SK-N-SH treated with all-trans-retinoic acid at 6 μM for 48 hours (cell line): ENCODE data around the gene COX4I2.

Experiments
- BACH2 ChIP-seq: fragments of 250-450 bp; sonication (Bioruptor Pico); IDR thresholded peaks from 2 replicates; pipeline ENCODE4 v1.9.0; 2021; ENCODE audit warnings: mild to moderate bottlenecking, borderline replicate concordance
- CSDC2 ChIP-seq: fragments of 250-450 bp; sonication (Bioruptor Pico); IDR thresholded peaks from 2 replicates; pipeline ENCODE4 v1.5.0; 2020; ENCODE audit warnings: mild to moderate bottlenecking, moderate library complexity
- RARB ChIP-seq: fragments of 250-450 bp; sonication (Bioruptor Pico); IDR thresholded peaks from 2 replicates; pipeline ENCODE4 v1.8.0; 2021; ENCODE audit warnings: mild to moderate bottlenecking, moderate library complexity
- TOX ChIP-seq: fragments of 250-450 bp; sonication (Bioruptor Pico); IDR thresholded peaks from 2 replicates; pipeline ENCODE4 v1.8.0; 2021; ENCODE audit warnings: mild to moderate bottlenecking, moderate library complexity, borderline replicate concordance
- ZFP3 ChIP-seq: fragments of 250-450 bp; sonication (Bioruptor Pico); IDR thresholded peaks from 2 replicates; pipeline ENCODE4 v1.5.0; 2020; ENCODE audit warnings: mild to moderate bottlenecking, moderate library complexity
- TF ChIP-seq, protein P1 (sequence below): fragments of 250-450 bp; sonication (Bioruptor Pico); IDR thresholded peaks from 2 replicates; pipeline ENCODE4 v1.8.0; 2020; ENCODE audit warnings: mild to moderate bottlenecking, moderate library complexity, borderline replicate concordance

DNA sequence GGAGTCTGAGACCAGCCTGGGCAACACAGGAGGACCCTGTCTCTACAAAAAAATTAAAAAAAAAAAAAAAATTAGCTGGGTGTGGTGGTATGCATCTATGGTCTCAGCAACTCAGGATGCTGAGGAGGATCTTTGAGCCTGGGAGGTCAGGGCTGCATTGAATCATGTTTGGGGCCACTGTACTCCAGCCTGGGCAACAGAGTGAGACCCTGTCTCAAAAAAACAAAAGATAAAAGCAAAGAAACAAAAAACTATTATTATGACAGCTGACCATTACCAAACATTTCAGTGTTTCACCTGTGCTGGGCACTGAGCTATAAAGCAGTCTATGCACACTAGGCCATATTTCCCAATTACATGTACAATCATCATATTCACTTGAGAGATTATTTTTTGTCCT, 35.7 kb downstream of the COX4I2 start:
- TF ChIP-seq ZFP3 (CRISPR knock-in tag) (no peak), TOX (CRISPR knock-in tag) (no peak), BACH2 (CRISPR knock-in tag) (no peak), RARB (CRISPR knock-in tag) (no peak), CSDC2 (no peak)
- TF ChIP-seq, protein P1, sequence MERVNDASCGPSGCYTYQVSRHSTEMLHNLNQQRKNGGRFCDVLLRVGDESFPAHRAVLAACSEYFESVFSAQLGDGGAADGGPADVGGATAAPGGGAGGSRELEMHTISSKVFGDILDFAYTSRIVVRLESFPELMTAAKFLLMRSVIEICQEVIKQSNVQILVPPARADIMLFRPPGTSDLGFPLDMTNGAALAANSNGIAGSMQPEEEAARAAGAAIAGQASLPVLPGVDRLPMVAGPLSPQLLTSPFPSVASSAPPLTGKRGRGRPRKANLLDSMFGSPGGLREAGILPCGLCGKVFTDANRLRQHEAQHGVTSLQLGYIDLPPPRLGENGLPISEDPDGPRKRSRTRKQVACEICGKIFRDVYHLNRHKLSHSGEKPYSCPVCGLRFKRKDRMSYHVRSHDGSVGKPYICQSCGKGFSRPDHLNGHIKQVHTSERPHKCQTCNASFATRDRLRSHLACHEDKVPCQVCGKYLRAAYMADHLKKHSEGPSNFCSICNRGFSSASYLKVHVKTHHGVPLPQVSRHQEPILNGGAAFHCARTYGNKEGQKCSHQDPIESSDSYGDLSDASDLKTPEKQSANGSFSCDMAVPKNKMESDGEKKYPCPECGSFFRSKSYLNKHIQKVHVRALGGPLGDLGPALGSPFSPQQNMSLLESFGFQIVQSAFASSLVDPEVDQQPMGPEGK, result no peak
